ENCODE data around the gene ADAM10.

ADAM10 gene

GRCh38 chr15:58588096-58588495, 161.4 kb downstream of the ADAM10 start:
- DNase-seq (ENCODE audit: low spot score): no peak
- no peak for TF ChIP-seq CTCF (IDR thresholded peaks at IDR 0.05; ENCODE audit: extremely low read depth, missing control alignments)

GRCh38 chr15:58587486-58587885, 162.0 kb downstream of the ADAM10 start:
- TF ChIP-seq CTCF (IDR thresholded peaks at IDR 0.05; ENCODE audit: extremely low read depth, missing control alignments): no peak
- DNase-seq (ENCODE audit: low spot score): no peak

- peak; percentile 19 for DNase-seq (ENCODE audit: low spot score)
- no peak for TF ChIP-seq CTCF (IDR thresholded peaks at IDR 0.05; ENCODE audit: extremely low read depth, missing control alignments)
Measured at GRCh38 chr15:58585693-58586443, 163.6 kb downstream of the ADAM10 start.

- no peak for TF ChIP-seq CTCF (IDR thresholded peaks at IDR 0.05; ENCODE audit: extremely low read depth, missing control alignments)
- no peak for DNase-seq (ENCODE audit: low spot score)
Measured at GRCh38 chr15:58584789-58585461, 164.6 kb downstream of the ADAM10 start.

GRCh38 chr15:58583171-58583908, 166.2 kb downstream of the ADAM10 start:
- no peak for TF ChIP-seq CTCF (IDR thresholded peaks at IDR 0.05; ENCODE audit: extremely low read depth, missing control alignments)
- no peak for DNase-seq (ENCODE audit: low spot score)

- no peak for DNase-seq (ENCODE audit: low spot score)
- no peak for TF ChIP-seq CTCF (IDR thresholded peaks at IDR 0.05; ENCODE audit: extremely low read depth, missing control alignments)
Measured at GRCh38 chr15:58582160-58582559, 167.3 kb downstream of the ADAM10 start.

- no peak for DNase-seq (ENCODE audit: low spot score)
- TF ChIP-seq CTCF (IDR thresholded peaks at IDR 0.05; ENCODE audit: extremely low read depth, missing control alignments): no peak
Measured at GRCh38 chr15:58576657-58577056, 172.8 kb downstream of the ADAM10 start.

All from GM20000 (cell line).